Heart right ventricle (tissue), 16 donors: ENCODE data around the gene NRDC. TPM values are rescaled to one million over a fixed set of nuclear protein-coding genes. Genes with fewer than 3 reads are reported as not detected.

Source experiments
- ATAC-seq, 8 donors: fragments of 200-7000 bp; cut with Tn5 transposase; one replicate each; pipeline ENCODE4 v1.9.1; 2020; ENCODE audit warnings: mild to moderate bottlenecking in 8 of 8, moderate library complexity in 8 of 8, moderate number of reproducible peaks in 1 of 8
- DNase-seq, 2 donors: peaks; one replicate each; pipeline ENCODE4 v3.0.0-alpha.2; 2020
- H3K27ac ChIP-seq, 10 donors: fragments of 200-600 bp; sonication (generic) in 2 of 10; one replicate each; pipeline versions ENCODE4 v1.5.0 to v1.8.0; 2020 to 2022; ENCODE audit warnings: mild to moderate bottlenecking in 3 of 10
- H3K27me3 ChIP-seq, 7 donors: fragments of 200-600 bp; one replicate each; pipeline ENCODE4 v1.8.0; 2021 to 2022; ENCODE audit warnings: mild to moderate bottlenecking in 2 of 7
- H3K36me3 ChIP-seq, 9 donors: fragments of 200-600 bp; sonication (generic) in 1 of 9; one replicate each; pipeline versions ENCODE4 v1.5.0 to v1.8.0; 2020 to 2022; ENCODE audit warnings: mild to moderate bottlenecking in 2 of 9
- H3K4me1 ChIP-seq, 9 donors: fragments of 200-600 bp; sonication (generic) in 1 of 9; one replicate each; pipeline versions ENCODE4 v1.5.0 to v1.8.0; 2020 to 2022; ENCODE audit warnings: mild to moderate bottlenecking in 4 of 9
- H3K4me3 ChIP-seq, 10 donors: fragments of 200-600 bp; sonication (generic) in 2 of 10; one replicate each; pipeline versions ENCODE4 v1.5.0 to v1.8.0; 2020 to 2022; ENCODE audit warnings: mild to moderate bottlenecking in 7 of 10, moderate library complexity in 2 of 10
- H3K9me3 ChIP-seq, 11 donors: fragments of 200-600 bp in 10 of 11; sonication (generic) in 2 of 11; one replicate each; pipeline versions ENCODE4 v1.5.0 to v1.8.0; 2013 to 2022; ENCODE audit warnings: mild to moderate bottlenecking in 2 of 11, control low read depth in 1 of 11, moderate library complexity in 1 of 11
- CTCF ChIP-seq, 9 donors: fragments of 200-600 bp; sonication (generic) in 2 of 9; IDR thresholded peaks; one replicate each; pipeline versions ENCODE4 v1.5.0 to v1.8.0; 2021 to 2022; ENCODE audit warnings: antibody characterized with exemption in 9 of 9, mild to moderate bottlenecking in 5 of 9, moderate library complexity in 1 of 9
- WGBS, 2 donors: extraction: QIAGEN DNeasy Blood & Tissue Kit; methylation state at CpG; one replicate each; pipeline ENCODE4 v1.1.7; 2013; ENCODE audit warnings: inconsistent platforms in 1 of 2; 5-methylcytosine and 5-hydroxymethylcytosine counted together
- intact Hi-C, 10 donors: fragments of 100-400 bp; cut with DNase I; formaldehyde crosslinking; loops; one replicate each; pipeline versions ENCODE4 v1.11.1 to v1.14.2; 2022
- polyA plus RNA-seq, 2 donors: library from polyadenylated mRNA; stranded (reverse); fragments of 200-250 nt; gene quantifications; one replicate each; pipeline ENCODE4 v1.2.3, GENCODE V29; 2013
- total RNA-seq, 10 donors: library from RNA; stranded (reverse); fragmentation: NEBNext Ultra II Directional in 3 of 10; extraction: Animal tissue kit (Norgen Biotek cat#: 25700) in 3 of 10; gene quantifications; one replicate each; pipeline versions ENCODE4 v1.2.1 to v1.2.4, GENCODE V29; 2021 to 2023
- donor health status: Arrhythmogenic right ventricular cardiomyopathy.
- donor health status: ischemic (EF 13 %, LVEDD 7.1; RV severe dilation, severe dysfunction).
- donor health status: healthy with polysubstance abuse.
- donor health status: DM: no; HTN: yes; CAD: no.
- donor health status: DM: no; HTN: no; CAD: no.
- donor health status: ischemic (EF 25% LVEDD 6.9; RV normal size, moderate dysfunction).
- donor health status: ischemic (EF 25% LVEDD 5.7; RV mildly dilated, moderate dysfunction).
- donor health status: healthy.
- donor health status: DM: yes; HTN: yes; CAD: no.
- donor health status: Ischemic cardiomyopathy.
- donor health status: ischemic (EF 35%, LVEDD 5.7; RV mildly dilated, moderate dysfunction).
- donor health status: nonischemic (EF 11% LVEDD 7.7; RV severe dilation, severe dysfunction).
- donor health status: DM: yes; HTN: yes; CAD: no.
- donor health status: PGD.
- donor health status: ischemic (EF 29% LVEDD 5.4; RV normal size, mild dysfunction).
- donor health status: nonischemic (EF 23%, LVEDD 6.1; RV moderate dilation, normal function).

NRDC gene
- total and polyA plus RNA-seq, 12 donors = 77.8 to 228 (median 135) TPM

- no peak for TF ChIP-seq CTCF (IDR thresholded peaks at IDR 0.05)
- intact Hi-C loops = no loop called here
- DNase-seq (peak; percentile 10 to 23), ATAC-seq (peak in 4 of 8 donors; percentile 38 to 83 (median 56))
- Histone ChIP-seq H3K9me3 (peaks cover 0 to 3% (median 0%) of the 10 kb centered on the region in 11 donors), H3K27ac (peak overlapping the region in 4 of 10 donors; percentile 6 to 29 (median 10)), H3K4me3 (no peak overlapping the region), H3K36me3 (peaks cover 0 to 37% (median 3%) of the 10 kb centered on the region in 9 donors), H3K27me3 (no peaks in the 10 kb centered on the region), H3K4me1 (peaks cover 0 to 22% (median 12%) of the 10 kb centered on the region in 9 donors)
- 31 to 45% methylated on average over 8 of the region's 8 CpGs for WGBS, 2 donors
These were observed 27.9 kb downstream of the NRDC start for GRCh38 chr1:51850420-51851223.

- H3K4me3 ChIP-seq = no peak overlapping the region
- no peak overlapping the region for H3K27ac ChIP-seq
- H3K4me1 ChIP-seq = peaks cover 0 to 22% (median 12%) of the 10 kb centered on the region in 9 donors
- intact Hi-C loops = no loop called here
- peaks cover 0 to 16% (median 3%) of the 10 kb centered on the region in 9 donors for H3K36me3 ChIP-seq
- TF ChIP-seq CTCF (IDR thresholded peaks at IDR 0.05) = no peak
- no peaks in the 10 kb centered on the region for H3K27me3 ChIP-seq
- peaks cover 0 to 3% (median 0%) of the 10 kb centered on the region in 11 donors for H3K9me3 ChIP-seq
- WGBS, 2 donors = 97 to 98% methylated on average over 42 of the region's 42 CpGs
- peak in 1 of 8 donors; percentile 44 for ATAC-seq
- no peak for DNase-seq
These were observed 31.1 kb downstream of the NRDC start for GRCh38 chr1:51847294-51847920.

GRCh38 chr1:51843948-51844347, 34.6 kb downstream of the NRDC start:
- WGBS, 2 donors = 78 to 79% methylated on average over 4 of the region's 4 CpGs
- no peak for DNase-seq
- peaks cover 0 to 3% (median 0%) of the 10 kb centered on the region in 11 donors for H3K9me3 ChIP-seq
- intact Hi-C loops = no loop called here
- peaks cover 0 to 31% (median 8%) of the 10 kb centered on the region in 9 donors for H3K36me3 ChIP-seq
- TF ChIP-seq CTCF (IDR thresholded peaks at IDR 0.05) = no peak
- H3K4me3 ChIP-seq = no peak overlapping the region
- no peak overlapping the region for H3K27ac ChIP-seq
- no peaks in the 10 kb centered on the region for H3K4me1 ChIP-seq
- no peaks in the 10 kb centered on the region for H3K27me3 ChIP-seq
- no peak for ATAC-seq

- Histone ChIP-seq H3K36me3 (peaks cover 0 to 45% (median 8%) of the 10 kb centered on the region in 9 donors), H3K27ac (no peak overlapping the region), H3K4me3 (no peak overlapping the region), H3K4me1 (no peaks in the 10 kb centered on the region), H3K9me3 (peaks cover 0 to 3% (median 0%) of the 10 kb centered on the region in 11 donors), H3K27me3 (no peaks in the 10 kb centered on the region)
- TF ChIP-seq CTCF (IDR thresholded peaks at IDR 0.05) = no peak
- ATAC-seq (no peak), DNase-seq (no peak)
- 97 to 100% methylated on average over 1 of the region's 1 CpG for WGBS, 2 donors
- intact Hi-C loops = no loop called here
These were observed 36.3 kb downstream of the NRDC start for GRCh38 chr1:51842261-51842660.
